ENCODE measurements around the gene NECTIN1.
A peak's percentile ranks its signal among the peaks of the same experiment; 100 is the strongest.

The NECTIN1 gene

DNA sequence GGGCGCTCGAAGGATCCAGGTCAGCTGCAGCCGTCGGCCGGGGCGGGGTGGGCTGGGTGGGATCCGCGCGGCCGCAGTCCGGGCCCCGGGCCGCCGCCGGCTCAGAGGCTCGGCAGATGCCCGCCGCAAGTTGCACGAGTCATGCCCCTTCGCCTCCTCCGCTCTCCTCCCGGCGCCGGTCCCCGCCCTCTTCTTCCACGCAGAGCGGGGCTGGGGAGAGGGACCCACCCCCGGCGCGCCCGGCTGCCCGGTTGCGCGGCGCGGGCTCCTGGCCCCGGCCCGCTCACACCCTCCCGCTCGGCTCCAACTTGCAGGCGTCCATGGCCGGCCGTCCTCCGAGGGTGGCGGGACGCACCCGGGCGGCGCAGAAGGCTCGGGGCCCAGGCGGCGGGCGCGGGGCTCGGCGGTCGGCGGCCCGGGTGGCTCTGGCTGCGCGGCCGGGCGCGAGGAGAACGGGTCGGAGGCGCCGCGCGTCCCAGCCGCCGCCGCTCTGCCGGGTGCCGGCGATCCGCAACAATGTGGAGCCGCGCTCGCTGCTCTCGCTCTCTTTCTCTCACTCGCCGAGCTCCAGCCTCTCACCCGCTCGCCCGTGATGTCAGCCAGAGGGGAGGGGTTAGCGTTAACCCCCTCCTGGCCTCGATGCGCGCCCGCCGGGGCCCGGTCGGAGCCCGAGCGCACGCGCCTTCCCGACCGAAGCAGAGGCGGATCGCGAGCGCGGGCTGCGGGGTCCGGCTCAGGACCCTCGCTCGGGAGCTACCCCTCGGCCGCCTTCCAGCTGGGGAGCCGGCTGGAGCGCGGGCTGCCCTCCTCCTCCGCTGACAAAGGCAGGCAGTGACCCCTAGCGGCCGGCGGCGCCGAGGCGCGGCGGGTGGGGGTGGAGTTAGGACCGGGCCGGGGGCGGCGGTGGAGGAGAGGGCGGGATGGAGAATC, at the start of gene NECTIN1:
Gene NECTIN1 (minus strand): TSS at position 550 of the 930 bp plus-strand sequence. CDS start 647 bp downstream, outside the sequence.
- DNase-seq (ENCODE audit: low spot score) = peak; percentile 96

DNA sequence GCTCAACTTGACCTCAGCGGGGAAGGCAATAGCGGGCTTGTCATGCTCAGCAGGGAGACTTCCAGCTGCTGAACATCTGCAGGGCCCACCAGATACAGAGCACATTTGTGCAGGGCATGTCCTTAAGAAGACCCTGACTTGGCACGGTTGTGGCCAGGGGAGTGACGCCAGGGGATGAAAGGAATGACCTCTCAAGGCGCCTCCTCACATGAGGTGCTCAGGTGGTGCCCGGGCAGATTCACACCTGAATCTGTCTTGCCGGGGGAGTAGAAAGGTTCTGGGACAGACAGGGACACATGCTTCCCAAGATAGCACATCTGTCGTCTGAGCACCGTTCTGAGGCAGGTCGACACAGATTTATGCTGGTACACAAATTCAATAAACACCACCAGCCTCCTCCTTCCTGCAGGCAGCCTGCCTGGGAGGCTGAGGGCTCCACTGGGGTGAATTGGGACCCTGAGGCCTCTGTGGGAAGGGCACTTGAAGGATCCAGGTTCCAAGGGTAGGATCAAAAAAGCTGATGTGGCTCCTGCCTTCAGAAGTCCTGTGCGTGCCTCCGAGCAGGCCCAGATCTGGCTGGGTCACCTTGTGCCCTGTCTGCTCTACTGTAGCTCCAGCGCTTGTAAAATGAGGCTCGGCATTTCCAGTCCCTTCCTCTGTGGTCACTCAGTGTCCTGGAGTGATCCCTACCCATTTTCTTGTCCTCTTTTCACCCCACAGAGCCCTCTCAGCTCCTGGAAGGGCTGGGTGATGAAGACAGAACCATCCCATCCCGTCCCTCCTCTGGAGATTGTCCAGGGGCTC, 49.6 kb upstream of the NECTIN1 start:
- no peak for DNase-seq (ENCODE audit: low spot score)

DNA sequence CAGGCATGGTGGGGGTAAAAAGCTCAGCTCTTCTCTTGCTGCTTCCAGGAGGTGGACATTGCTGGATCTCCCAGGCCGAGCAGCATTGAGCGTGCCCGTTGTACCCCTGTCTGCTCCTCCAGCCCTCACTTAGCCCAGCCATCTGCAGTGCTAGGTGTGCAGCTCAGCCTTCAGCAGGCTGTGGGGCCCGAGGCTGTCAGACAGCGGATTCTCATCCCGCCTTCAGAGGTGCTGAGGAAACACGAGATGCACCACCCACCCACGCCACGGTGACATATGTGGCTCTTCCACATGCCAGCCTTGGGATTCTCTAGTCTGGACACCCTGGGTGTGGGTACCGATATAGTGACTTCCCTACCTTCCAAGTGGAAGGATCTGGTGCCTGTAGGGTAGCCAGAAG, 48.9 kb upstream of the NECTIN1 start:
- no peak for DNase-seq (ENCODE audit: low spot score)

- no peak for DNase-seq (ENCODE audit: low spot score)
These were observed 47.7 kb upstream of the NECTIN1 start for GRCh38 chr11:119776651-119777050.

DNA sequence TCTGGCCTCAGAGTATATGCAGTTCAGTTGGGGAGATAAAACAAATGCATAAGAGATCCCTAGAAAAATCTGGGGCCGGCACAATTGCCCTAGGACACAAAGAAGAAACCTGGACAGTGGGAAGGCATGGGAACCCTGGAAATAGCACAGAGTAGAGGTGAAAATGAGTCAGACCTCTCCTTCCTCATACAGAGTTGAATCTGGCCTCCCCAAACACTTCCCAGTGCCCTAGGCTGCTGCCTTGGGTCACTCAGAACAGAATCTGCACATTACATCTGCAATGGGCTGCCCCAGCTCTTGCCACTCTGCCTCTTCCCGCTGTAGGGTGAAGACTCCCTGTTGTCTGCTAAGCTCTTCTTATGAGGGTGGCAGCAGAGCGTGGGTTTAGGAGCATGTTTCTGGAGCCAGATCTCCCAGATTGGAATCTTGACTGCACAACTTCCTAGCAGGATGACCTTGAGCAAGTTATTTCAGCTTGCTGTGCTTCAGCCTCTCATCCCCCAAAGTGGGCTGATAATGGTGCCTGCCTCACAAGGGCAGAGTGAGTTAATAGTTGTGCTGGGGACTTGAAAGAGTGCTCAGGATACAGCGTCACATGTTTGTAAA, 47.1 kb upstream of the NECTIN1 start:
- DNase-seq (ENCODE audit: low spot score) = no peak

GRCh38 chr11:119774172-119774763, 45.3 kb upstream of the NECTIN1 start:
- peak; percentile 55 for DNase-seq (ENCODE audit: low spot score)

DNA sequence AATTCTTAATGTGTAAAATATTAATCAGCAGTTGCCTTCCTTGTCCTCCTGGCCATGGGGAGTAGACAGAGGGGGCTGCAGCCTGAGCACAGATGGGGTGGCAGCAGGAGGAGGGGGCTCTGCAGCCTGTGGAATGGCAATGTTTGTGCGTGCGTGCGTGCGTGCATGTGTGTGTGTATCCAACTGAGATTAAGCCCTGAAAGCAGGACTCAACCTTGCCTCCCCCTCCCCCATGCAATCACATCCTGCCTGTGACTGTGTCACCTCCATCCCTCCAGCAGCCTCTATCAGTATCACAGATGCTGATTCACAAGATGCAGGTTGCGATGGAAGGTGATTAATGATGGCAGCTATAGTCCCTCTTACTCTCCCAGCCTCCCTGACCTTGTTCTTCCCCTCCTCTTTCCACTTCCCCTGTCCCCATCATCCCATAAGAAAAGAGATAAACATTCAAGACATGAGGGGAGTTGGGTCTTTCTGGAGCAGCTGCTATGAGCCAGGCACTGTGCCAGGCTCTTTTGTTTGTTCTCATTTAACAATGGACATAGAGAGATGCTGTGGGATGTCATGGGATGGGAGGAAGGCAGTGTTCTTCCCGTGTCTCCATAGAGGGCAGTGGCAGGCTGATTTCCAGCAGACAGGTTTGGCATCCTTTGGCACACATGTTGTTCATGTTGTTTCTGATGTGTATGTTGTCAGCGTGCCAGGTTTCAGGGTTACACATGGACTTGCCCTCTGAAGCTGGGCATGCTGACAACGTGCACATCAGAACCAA, 43.8 kb upstream of the NECTIN1 start:
- DNase-seq (ENCODE audit: low spot score) = no peak

DNA sequence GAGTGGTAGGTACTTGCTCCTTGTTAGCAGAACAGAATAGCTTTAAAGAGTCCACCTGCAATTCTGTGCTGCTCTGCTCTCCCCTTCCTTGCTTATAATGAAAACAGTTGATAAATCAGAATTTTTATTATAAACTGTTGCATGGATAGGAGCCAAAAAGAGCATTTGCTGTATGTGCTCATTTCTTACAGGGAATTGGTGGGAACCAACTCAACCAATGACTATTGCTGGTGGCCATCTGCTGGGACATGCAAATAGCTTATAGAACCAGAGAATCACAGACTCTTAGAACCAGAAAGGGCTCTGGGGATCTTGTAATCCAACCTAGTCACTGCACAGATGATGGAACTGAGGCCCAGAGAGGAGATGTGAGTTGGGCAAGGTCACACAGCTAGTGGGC, 43.1 kb upstream of the NECTIN1 start:
- no peak for DNase-seq (ENCODE audit: low spot score)

GRCh38 chr11:119771172-119771770, 42.3 kb upstream of the NECTIN1 start:
- no peak for DNase-seq (ENCODE audit: low spot score)

DNA sequence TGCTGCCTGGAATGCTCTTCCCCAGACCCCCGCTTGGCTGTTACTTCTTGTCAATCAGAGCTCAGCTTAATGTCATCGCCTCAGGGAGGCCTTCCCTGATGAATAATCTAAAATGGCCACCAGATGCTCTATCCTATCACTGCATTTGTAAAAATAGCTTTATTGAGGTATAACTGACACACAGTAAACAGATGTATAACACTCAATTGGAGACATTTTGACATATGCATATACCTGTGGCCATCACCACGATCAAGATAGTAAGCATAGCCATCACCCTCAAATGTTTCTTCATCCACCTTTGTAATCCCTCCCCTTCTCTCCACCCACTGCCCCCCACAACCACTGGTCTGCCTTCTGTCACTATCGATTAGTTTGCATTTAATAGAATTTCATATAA, 36.6 kb upstream of the NECTIN1 start:
- DNase-seq (ENCODE audit: low spot score) = no peak

- DNase-seq (ENCODE audit: low spot score) = peak; percentile 86
These were observed 35.3 kb upstream of the NECTIN1 start for GRCh38 chr11:119764108-119764868.

DNA sequence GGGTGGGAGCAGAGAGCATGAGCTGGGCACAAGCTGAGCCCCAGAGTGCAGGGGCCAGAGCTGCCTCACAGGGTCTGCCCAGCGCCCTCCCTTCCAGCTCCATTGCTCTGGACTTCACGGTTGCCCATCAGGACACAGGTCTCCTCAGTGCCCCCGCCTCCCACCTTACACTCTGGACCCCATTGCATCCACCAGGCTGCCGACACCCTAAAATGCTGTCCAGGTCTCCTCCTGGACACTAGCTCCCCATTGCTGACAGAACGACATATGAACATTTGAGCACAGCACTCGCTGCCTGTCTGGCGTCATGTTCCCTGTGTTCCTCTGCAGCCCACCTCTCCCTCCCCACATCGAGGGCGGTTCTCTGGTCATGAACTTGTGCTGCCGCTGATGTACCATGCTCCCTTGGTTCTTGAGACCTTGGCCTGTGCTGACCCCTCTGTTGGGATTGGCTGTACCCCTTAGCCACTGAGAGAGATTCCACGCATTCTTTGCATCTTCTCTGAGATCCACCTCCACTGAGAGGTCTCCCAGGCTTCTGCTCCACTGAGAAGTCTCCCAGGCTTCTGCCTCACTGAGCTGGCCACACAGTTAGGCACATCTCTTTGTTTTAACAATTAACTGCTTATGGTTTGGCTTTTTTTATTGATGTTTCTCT, 34.2 kb upstream of the NECTIN1 start:
- no peak for DNase-seq (ENCODE audit: low spot score)

DNA sequence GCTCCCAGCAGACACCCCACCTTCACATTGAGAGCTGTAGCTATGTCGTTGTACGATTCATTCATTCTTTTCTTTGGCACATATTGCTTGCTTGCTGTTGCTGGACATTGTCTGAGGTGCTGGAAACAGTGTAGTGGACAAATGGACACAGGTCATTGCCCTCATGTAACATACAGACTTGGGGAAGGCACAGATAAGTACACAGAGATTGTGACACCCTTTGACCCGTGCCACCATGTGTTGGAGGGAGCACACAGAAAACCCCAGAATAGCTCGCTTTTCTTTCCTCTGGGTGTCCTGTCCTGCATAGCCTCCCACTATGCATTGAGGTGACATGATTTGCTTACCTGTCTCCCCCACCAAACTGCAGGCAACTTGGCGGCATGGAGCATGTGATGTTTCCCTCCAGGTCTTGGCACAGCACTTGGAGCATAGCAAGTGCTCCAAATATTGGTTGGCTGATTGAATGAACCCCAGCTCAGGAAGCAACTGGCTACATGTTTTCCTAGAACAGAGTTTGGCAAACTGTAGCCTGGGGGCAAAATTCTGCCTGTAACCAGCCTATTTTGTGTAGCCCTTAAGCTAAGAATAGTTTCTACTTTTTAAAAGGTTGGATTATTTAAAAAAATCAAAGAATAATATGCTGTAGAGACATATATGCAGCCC, 30.9 kb upstream of the NECTIN1 start:
- no peak for DNase-seq (ENCODE audit: low spot score)

DNA sequence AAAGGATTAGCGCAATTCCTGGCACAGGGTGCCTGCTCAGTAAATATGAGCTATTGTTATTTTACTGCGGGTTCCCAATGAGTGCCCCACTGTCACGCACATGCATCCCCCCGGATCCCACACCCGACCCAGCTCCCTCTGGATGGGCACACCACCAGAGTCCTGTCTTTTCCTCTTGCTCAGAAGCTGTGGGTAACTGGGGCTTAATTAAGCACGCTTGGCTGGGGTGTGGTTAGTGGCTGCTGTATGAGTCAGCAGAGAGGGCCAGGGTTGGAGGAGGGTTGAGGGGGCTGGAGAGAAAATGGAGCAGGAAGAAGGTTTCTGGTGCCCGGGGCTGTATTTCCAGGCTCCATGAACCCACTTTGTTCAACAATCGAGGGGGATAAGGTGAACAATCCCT, 30.3 kb upstream of the NECTIN1 start:
- peak; percentile 79 for DNase-seq (ENCODE audit: low spot score)

DNA sequence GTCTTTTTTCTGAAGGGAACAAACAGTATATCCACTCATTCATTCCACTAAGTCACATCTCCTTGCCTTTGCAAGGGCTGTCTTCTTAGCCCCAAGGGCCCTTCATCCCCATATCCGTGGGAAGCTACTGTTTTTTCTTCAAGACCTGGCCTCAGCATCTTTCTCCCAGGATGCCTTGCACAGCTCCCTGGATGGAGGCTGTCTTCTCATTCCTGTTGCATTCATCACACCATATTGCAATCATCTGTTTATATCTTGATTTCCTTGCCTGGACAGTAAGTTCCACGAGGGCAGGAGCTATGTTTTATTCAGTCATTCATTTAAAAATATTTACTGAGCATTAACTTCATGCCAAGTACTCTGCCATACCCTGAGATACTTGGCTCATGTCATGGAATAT, 29.3 kb upstream of the NECTIN1 start:
- peak; percentile 61 for DNase-seq (ENCODE audit: low spot score)

GRCh38 chr11:119757378-119757777, 28.4 kb upstream of the NECTIN1 start:
- DNase-seq (ENCODE audit: low spot score) = no peak

DNA sequence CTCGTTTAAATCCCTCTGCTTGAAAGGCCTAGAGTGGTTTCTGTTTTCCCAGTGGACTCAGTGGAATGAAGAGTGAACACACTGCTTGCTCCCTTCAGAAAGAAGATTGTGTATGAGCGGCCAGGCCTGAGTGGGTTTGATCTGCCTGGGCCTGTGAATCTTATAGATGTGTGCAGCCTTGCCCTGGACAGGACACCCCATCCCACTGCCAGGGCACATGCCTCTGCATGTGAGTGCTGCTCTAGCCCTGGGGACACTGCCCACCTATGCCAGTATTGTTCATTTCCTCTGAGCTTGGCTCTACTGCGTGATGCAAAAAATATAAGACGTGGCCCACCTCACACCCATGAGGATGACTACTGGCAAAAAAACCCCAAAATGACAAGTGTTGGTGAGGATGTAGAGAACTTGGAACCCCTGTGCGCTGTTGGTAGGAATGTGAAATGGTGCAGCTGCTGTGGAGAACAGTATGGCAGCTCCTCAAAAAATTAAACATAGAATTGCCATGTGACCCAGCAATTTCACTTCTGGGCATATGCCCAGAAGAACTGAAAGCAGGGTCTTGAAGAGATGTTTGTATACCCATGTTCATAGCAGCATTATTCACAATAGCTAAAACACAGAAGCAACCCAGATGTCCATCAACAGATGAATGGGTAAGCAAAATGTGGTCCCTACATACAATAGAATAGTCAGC, 27.3 kb upstream of the NECTIN1 start:
- DNase-seq (ENCODE audit: low spot score) = no peak

DNA sequence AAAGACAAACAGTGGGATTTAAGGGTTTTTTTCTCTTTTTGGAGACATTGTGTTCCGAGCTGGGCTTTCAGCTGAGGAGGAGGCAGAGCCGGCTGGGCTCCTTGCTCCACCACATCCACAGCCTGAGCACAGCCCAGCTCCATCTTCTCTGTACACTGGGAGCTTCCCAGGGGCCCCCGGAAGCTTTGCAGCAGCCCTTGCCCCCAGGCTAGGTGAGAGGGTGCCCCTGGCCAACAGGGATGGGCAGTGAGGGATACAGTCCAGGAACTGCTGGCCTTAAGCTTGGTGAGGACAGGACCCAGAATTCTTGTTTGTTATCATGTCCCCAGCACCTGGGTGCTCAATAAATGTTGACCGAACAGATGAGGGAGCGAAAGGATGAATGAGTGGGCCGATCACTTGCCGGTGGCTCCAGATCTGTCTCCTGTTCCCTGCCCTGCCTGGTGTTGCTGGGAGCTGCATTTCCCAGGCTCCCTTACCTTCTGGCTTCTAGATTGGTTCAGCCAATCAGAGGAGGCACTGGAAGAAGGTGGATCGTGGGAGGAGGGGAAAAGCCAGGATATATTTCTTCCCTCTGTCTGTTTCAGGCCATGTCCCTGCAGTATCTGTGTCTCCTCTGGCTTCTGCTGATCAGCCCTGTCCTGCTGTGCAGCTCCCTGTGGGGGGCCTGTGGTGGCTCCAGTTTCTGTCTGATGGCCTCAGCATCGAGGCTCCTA, 26.5 kb upstream of the NECTIN1 start:
- DNase-seq (ENCODE audit: low spot score) = no peak

All from GM03348 (cell line).